ENCODE results near the gene ATP1B1. TPM values are rescaled to one million over a fixed set of nuclear protein-coding genes. Genes with fewer than 3 reads are reported as not detected.

The ATP1B1 gene
- total RNA-seq, 1 donor from 2014 or later: 76.4 TPM

- no peak for DNase-seq (ENCODE audit: low spot score in 2 of 2, unreplicated experiment in 2 of 2)
- Mint-ChIP-seq H3K27ac (no peak overlapping the region), H3K27me3 (ENCODE audit: low read depth) (no peaks in the 10 kb centered on the region), H3K36me3 (peaks cover 40% of the 10 kb centered on the region), H3K4me1 (peaks cover 13% of the 10 kb centered on the region), H3K4me3 (no peak overlapping the region), H3K9me3 (no peaks in the 10 kb centered on the region)
- no peak for TF ChIP-seq CTCF (IDR thresholded peaks at IDR 0.05; ENCODE audit: unreplicated experiment)
Measured at GRCh38 chr1:169128562-169128961, 22.1 kb downstream of the ATP1B1 start.

GRCh38 chr1:169129109-169129784 lies 22.8 kb downstream of the ATP1B1 start:
- Mint-ChIP-seq H3K9me3 (no peaks in the 10 kb centered on the region), H3K36me3 (peaks cover 42% of the 10 kb centered on the region), H3K27me3 (ENCODE audit: low read depth) (no peaks in the 10 kb centered on the region), H3K4me1 (peaks cover 13% of the 10 kb centered on the region), H3K27ac (no peak overlapping the region), H3K4me3 (no peak overlapping the region)
- TF ChIP-seq CTCF (IDR thresholded peaks at IDR 0.05; ENCODE audit: unreplicated experiment): no peak
- DNase-seq (ENCODE audit: low spot score in 2 of 2, unreplicated experiment in 2 of 2): no peak

GRCh38 chr1:169130683-169131082 lies 24.2 kb downstream of the ATP1B1 start:
- TF ChIP-seq CTCF (IDR thresholded peaks at IDR 0.05; ENCODE audit: unreplicated experiment): no peak
- H3K4me3 Mint-ChIP-seq: no peak overlapping the region
- no peaks in the 10 kb centered on the region for H3K9me3 Mint-ChIP-seq
- DNase-seq (ENCODE audit: low spot score in 2 of 2, unreplicated experiment in 2 of 2): no peak
- H3K27me3 Mint-ChIP-seq (ENCODE audit: low read depth): no peaks in the 10 kb centered on the region
- no peak overlapping the region for H3K27ac Mint-ChIP-seq
- H3K36me3 Mint-ChIP-seq: peaks cover 35% of the 10 kb centered on the region
- peaks cover 6% of the 10 kb centered on the region for H3K4me1 Mint-ChIP-seq

GRCh38 chr1:169132512-169133227 lies 26.2 kb downstream of the ATP1B1 start:
- Mint-ChIP-seq H3K9me3 (no peaks in the 10 kb centered on the region), H3K27me3 (ENCODE audit: low read depth) (no peaks in the 10 kb centered on the region), H3K27ac (peak overlapping the region; percentile 1), H3K4me1 (peaks cover 6% of the 10 kb centered on the region), H3K36me3 (peaks cover 38% of the 10 kb centered on the region), H3K4me3 (no peak overlapping the region)
- DNase-seq (ENCODE audit: low spot score in 2 of 2, unreplicated experiment in 2 of 2): no peak
- no peak for TF ChIP-seq CTCF (IDR thresholded peaks at IDR 0.05; ENCODE audit: unreplicated experiment)

- H3K36me3 Mint-ChIP-seq: peaks cover 33% of the 10 kb centered on the region
- H3K9me3 Mint-ChIP-seq: no peaks in the 10 kb centered on the region
- no peak for TF ChIP-seq CTCF (IDR thresholded peaks at IDR 0.05; ENCODE audit: unreplicated experiment)
- DNase-seq (ENCODE audit: low spot score in 2 of 2, unreplicated experiment in 2 of 2): no peak
- H3K27me3 Mint-ChIP-seq (ENCODE audit: low read depth): no peaks in the 10 kb centered on the region
- no peak overlapping the region for H3K4me3 Mint-ChIP-seq
- H3K27ac Mint-ChIP-seq: peak overlapping the region; percentile 21
- peaks cover 6% of the 10 kb centered on the region for H3K4me1 Mint-ChIP-seq
Measured at GRCh38 chr1:169133228-169133576, 26.7 kb downstream of the ATP1B1 start.
